ENCODE measurements around the gene EIF3D.
A peak's percentile ranks its signal among the peaks of the same experiment; 100 is the strongest.

EIF3D gene

DNA sequence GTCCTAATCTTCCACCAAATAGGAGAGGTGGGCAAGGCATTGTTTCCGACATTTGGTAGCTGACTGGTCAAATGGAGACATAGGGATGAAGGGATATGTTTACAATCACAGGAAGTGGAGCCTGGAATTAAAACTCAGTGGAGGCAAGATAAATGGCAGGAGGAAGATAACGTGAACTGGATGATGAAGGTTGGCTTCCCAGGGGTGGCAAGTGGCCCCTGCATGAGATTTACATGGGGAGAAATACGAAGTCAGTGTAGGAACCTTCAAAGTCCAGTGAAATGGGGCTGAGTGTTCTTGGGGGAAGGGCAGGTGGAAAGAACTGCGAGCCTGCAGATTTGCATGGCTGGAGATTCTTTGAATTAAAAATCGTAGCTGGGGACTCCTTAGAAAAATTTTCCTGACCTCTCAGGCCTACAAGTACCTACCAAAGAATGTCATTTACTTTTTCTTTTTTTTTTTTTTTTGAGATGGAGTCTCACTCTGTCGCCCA lies 21.4 kb downstream of the EIF3D start:
- no peak for DNase-seq (ENCODE audit: low read depth in 2 of 2)

DNA sequence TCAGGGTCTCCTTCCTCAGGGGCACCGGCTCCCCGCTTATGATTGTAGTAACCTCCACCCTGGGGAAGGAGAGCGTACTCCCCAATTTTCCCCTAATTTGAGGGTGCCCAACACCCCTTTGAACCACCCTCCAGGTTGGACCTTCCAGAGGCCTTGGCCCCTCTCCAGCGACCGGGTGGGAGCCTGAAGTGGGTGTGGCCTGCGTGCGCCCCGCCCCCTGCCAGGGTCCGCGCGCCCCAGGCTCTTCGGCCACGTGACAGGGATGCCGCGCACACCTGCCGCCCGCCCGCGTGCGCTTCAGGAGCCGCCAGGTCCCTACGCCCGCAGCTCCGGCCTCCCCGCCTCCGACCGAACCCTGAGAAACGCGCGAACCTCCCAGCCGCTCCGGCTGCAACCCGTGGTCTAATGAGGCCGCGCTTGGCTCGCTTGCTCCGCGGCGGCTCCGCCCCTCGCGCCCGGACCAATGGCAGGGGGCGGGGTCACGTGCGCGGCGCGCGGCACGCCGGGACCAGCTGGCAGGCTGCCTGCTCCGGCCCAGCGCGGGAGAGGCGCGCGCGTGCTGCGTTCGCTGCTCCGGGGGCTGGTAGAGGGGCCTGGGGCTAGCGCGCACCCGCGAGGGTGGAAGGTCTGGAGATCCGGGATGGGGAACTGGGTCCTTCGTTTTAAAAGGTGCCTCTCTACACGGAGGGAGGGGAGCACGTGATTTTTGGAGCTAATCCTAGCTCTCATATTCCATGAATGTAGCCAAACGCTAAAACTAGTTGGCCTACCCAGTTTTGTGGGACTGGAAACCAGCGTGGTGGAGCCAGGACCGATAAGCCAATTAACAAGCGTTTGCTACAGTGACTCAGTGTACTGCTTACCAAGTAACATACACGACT lies 22.1 kb downstream of the EIF3D start, which contains the start of gene FOXRED2:
Gene FOXRED2, minus strand, starts transcription at position 404 of the 881 bp plus-strand sequence. CDS start 618 bp downstream, outside the sequence.
- DNase-seq (ENCODE audit: low read depth in 2 of 2): peak; percentile 78 to 88

DNA sequence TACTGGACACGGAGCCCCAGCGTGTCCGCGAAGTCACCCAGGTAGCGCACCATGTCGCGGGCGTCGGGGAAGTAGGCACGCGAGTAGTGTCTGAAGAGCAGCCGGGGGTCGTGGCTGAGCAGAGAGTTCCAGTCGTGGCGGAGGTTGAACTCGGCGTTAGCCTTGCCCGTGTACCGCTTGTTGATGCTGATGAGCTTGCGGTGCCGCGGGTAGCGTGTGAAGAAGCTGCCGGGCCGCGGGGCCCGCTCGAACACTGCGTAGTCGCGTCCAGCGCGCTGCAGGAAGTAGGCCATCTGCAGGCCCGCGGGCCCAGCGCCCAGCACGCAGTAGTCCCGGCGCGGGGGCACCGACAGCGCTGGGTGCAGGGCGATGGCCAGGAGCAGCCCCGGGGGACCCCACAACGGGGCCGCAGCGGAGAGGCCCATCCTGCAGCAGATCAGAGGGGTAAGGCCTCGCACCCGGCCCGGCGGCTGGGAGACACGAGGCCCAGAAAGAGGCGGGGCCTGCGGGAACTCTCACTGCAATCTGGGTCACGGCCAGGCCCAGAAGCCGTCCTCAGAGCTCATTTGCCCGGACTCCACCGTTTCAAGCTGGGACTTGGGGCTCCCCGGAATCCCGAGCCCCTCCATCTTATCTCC lies 22.8 kb downstream of the EIF3D start:
- DNase-seq (ENCODE audit: low read depth in 2 of 2): no peak

DNA sequence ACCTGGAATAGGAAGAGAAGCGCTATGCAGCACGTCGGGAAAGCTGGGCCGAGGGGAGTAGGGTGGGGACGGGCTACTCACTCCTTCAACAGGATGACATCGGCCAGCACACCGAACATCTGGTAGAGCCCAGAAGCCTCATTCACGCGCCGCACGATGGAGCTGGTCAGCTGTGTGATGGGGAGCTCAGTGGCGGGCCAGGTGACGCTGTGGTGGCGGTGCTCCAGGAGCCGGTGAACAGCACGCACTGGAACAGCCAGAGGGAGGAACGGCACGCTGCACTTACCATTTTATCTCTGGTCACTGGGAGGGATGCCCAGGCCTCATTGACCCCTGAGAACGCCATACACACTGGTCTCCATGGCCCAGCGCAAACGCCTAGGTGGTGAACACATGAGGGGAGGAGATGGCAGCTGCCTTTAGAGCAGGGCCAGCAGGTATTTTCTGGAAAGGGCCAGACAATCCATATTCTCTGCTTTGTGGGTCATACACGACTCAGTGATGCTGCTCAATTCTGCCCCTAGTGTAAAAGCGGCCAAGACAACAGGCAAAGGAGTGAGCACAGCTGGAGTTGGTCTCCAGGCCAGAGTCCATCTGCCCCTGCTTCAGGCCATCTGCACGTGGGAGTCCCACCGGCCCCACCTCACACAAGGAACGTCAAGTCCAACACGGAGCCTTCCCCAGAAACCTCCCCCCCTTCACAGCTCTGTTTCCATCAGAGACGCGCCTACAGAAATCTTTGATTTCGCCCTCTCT lies 30.9 kb downstream of the EIF3D start:
- no peak for DNase-seq (ENCODE audit: low read depth in 2 of 2)

DNA sequence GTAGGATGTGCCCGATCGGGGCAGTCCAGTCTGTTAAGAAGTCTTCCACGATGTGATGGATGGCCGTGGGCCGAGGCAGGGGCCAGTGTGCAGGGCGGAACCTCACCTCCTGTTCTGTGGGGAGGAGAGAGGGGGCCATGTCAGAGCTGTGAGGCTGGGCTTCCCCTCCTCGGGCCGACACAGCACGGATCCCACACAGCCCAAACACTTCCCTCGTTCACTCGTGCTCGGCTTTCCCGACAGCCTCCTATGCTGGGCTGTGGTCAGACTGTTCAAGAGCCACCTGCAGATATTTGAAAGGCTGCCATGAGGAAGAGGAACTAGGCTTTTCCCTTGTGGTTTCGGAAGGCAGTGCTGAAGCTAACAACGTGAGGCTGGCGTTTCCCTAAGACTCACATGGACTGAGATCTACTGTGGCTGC lies 35.3 kb downstream of the EIF3D start:
- DNase-seq (ENCODE audit: low read depth in 2 of 2): no peak

DNA sequence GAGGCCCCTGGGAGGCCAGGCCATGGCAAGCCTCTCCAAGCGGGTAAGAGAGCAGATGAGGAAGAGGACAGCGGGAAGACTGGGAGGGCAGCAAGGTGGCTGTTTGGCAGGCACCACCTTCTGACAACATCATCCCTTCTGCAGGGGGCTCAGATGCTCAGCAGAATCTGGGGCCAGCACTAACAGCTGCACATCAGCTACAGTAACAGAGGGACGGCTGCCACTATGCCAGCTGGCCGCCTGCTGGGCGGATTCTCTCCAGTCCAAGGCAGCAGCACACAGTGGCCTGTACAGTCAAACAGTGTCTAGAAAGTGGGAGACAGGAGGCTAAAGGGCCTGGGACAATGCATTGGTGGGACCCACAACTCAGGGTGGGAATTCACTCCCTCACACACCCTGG lies 36.9 kb downstream of the EIF3D start:
- DNase-seq (ENCODE audit: low read depth in 2 of 2): no peak

DNA sequence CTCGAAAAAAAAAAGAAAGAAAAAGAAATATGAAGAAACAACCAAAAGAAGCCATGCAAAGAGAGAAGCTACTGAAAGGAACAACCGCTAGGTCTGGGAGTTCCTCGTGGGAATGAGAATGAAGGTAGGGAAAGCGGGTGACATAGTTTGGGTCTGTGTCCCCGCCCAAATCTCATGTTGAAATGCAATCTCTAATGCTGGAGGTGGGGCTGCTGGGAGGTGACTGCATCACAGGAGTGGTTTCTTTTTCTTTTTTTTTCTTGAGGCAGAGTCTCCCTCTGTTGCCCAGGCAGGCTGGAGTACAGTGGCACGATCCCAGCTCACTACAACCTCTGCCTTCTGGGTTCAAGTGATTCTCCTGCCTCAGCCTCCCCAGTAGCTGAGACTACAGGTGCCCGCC lies 37.8 kb downstream of the EIF3D start:
- DNase-seq (ENCODE audit: low read depth in 2 of 2): no peak

DNA sequence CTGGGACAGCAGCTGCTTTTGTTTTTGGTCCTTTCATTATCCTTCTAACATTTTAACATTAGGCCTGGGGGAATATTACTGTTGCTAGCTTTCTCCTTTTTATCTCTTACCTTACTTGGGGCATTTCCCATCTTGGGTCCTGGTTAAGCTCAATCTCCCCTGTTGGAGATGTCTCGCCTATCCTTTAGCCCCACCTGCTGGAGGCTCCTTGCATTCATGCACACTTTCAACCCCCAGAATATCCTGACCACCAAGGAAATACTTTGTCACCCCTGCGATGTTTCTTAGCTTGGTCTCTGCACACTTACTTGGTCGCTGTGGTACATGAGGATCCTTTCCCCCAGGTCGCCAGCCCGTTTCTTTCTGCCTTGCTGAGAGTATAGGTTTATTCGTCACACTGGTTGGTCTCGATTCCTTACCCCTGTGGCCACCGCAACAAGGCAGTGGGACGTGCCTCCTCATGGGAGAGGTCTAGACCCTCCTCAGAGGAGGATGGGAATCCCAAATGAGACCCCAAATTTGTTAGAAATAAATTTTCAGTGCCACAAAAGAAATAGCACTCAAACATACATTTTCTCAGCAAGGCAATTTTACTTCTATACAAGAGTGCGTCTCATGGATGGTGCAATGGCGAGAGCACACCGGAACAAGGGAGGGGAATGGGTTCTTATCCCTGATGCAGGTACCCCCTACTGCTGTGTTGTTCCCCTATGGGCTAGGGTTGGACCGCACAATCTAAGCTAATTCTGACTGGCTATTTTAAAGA lies 42.2 kb downstream of the EIF3D start:
- peak; percentile 50 to 63 for DNase-seq (ENCODE audit: low read depth in 2 of 2)

DNA sequence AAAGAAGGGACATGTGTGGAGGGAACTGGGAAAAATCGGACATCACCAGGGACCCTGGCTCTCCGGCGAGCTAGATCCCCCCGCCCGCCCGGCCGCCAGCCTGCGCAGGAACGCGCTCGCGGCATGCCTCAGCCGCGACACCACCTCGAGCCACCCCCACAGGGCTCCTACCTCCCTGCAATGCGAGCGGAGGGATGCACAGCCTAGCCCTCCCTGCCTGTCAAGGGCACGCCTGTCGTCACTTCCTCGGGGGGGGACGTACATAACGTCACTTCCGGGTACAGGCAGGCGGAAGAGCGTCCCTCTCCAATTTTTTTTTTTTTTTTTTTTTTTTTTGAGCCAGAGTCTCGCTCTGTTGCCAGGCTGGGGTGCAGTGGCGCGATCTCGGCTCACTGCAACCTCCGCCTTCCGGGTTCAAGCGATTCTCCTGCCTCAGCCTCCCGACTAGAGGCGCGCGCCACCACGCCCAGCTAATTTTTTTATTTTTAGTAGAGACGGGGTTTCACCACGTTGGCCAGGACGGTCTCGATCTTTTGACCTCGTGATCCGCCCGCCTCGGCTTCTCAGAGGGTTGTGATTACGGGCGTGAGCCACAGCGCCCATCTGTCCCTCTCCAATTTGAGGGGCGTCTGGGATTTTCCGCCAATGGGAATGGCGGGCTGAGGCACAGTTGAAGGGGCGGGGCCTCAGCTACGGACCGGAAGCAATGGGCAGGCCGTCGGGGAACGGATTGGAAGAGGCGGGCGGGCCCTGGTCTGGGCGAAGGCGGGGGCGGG lies 47.4 kb downstream of the EIF3D start, which contains the start of gene TXN2:
Gene TXN2, minus strand, starts transcription at position 248 of the 776 bp plus-strand sequence. CDS start 803 bp downstream, outside the sequence.
- DNase-seq (ENCODE audit: low read depth in 2 of 2): peak; percentile 88 to 93

DNA sequence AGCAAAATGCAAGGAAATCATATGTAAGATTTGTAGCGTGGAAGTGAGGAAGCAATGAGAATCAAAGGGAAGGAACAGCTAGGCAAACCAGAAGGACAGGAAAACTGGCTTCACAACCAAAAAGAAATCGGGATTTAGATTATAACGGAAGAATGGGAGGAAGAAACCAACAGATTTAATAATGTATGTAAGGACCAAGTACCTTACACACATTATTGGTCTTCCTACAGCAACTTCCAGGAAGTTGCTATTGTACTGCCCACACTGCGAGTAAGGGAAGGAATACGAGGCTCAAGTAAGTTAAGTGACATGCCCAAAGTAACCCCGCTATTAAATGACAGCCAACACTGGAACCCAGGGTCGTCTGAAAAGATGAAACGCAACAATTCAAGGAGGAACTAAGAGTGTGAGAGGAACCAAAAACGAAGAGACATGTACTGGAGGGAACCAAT lies 48.0 kb downstream of the EIF3D start:
- DNase-seq (ENCODE audit: low read depth in 2 of 2): no peak

DNA sequence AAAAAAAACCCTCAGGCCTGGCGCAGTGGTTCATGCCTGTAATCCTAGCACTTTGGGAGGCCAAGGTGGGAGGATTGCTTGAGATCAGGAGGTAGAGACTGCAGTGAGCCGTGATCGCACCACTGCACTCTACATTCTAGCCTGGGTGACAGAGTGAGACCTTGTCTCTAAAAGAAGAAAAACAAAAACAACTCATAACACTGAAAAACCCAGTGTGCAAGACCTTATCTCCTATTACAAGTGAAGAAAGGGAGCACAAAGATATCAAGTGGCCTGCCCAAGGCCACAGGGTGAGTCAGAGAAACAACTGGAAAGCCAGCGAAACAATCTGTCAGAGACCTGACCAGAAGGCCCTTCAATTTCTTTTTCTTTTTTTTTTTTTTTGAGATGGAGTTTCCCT lies 50.0 kb downstream of the EIF3D start:
- DNase-seq (ENCODE audit: low read depth in 2 of 2): no peak

DNA sequence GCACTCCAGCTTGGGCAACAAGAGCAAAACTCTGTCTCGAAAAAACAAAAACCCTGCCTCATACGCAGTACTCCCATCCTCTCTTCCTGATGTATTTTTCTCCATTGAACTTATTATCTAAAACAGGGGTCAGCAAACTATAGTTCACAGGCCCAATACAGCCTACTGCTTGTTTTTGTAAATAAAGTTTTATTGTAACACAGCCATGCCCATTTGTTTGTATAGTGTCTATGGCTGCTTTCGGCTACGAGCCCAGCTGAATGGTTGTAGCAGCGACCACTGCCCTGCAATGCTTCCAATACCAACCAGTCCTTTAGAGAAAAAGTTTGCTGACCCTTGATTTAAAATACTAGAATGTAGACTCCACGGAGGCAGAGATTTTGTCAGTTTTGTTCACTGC lies 53.6 kb downstream of the EIF3D start:
- no peak for DNase-seq (ENCODE audit: low read depth in 2 of 2)

DNA sequence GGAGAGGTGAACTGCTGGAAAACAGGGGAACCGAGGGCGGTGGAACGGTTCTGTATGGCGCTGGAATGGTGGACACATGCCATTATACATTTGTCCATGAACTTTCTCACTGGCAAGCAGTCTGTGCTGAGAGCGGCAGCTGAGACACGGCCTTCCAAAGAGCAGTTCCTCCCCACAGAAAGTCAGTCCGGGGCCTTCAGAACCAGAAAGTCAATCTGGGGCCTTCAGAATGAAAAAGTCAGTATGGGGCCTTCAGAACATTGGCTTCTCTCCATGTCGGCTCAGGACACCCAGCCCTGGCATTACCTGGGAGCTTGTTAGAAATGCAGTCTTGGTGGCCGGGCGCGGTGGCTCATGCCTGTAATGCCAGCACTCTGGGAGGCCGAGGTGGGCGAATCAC lies 56.3 kb downstream of the EIF3D start:
- DNase-seq (ENCODE audit: low read depth in 2 of 2): no peak

DNA sequence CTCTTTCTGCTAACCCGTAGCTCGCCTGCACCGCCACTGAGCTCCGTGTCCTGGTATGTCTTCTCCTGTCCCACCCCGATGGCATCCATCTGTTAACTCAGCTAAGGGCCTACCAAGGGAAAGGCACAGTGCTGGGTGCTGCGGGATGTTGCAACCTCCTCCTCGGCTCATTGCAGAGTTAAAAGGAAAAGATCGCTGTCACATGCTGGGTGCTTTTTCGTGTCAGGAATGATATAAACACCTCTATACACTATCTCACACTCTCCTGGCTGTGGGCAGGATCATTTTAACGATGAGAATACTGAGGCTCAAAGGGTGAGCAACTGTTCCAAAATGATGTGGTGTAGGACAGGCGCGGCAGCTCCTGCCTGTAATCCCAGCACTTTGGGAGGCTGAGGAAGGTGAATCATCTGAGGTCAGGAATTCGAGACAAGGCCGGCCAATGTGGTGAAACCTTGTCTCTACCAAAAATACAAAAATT lies 57.6 kb downstream of the EIF3D start:
- no peak for DNase-seq (ENCODE audit: low read depth in 2 of 2)

DNA sequence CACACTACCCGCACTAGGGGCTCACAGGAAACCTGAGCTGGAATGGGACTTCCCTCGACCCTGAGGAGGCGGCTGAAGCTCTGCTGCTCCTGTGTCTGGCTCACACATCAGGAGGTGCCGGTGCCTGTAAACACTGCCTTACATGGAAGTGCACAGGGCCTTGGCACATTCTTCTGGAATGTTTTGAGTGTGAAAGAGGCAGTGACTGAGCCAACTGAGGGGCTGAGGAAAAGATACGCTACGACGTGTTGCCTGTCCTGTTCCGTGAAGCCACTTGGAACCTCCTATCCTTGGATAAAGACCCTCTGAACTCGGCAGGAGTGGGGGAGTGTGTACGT lies 58.0 kb downstream of the EIF3D start:
- DNase-seq (ENCODE audit: low read depth in 2 of 2): no peak

DNA sequence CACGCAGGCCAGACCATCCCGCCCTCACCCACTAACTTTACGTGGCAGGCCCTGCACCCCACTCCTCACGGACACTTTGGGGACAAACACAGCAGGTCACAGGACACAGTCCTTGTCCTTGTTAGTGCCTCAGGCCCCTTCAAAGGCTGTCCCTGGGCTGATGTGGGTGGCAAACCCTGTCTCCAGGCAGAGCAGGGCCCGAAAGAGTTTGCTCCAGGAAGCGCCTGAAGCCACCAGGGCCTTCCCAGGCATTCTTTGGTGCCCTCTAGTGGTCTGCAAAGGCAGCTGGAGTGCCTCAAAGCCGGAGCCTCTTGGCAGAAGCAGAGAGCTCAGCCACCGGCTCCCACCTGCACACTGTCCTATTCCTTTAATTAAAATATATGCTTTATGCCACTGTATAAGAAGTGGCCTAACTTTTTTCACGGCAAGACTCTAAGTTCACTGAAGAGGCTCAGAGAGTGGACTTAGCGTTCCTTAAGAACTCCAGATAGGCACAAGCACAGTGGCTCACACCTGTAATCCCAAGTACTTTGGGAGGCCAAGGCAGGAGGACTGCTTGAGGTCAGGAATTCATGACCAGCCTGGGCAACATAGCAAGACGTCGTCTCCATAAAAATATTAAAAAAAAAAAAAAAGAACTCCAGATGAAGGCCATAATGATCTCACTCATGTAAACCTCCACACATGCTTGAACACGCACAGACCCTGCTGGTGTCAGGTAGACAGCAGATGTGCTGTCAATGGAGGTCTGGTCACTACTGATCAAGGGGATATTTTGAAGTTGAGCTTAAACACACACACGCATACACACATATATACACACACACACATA lies 58.6 kb downstream of the EIF3D start:
- peak; percentile 59 to 78 for DNase-seq (ENCODE audit: low read depth in 2 of 2)

DNA sequence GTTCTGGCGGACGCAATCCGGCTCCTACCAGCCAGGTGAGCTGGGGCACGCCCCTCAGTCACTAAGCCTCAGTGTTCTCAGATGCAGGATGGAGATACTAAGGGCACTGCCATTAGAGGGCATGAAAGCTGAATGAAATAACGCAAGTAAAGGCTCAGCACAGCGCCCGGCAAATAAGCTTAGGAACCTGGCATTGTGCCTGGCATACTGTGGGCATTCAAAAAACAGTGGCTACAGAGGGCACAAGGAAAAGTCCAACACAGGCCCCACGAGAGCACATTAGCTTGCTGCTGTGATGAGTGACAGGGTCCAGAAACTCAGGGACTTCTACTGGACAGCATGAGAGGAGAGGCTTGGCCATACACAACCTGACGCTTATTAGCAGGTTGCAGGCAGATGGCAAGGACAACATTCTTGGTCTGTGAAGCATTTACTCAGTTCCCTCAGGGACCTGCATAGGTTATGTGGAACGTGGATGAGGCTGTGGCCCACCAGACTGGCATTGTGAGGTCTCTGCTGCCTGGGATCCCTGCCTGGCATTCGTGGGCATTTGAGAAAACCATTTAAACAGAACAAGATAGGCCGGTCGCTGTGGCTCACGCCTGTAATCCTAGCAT lies 59.8 kb downstream of the EIF3D start:
- no peak for DNase-seq (ENCODE audit: low read depth in 2 of 2)

DNA sequence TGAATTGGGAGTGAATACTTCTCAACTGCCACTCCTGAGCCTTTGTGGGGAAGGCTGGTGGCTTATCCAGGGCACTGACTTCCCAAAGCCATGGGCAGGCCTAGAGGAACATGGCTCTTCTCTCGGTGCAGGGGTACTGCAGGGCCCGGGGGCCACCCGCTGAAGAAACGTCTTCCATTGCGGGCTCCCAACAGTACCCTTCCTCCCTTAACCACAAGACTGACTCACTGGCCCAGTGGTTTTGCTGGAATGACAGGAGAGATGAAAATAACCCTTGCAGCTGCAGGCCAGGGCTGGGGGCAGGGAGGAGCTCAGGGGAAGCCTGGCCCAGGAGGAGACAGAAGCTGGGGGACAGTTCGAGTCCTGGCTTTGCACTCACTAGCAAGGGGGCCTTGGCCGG lies 61.0 kb downstream of the EIF3D start:
- DNase-seq (ENCODE audit: low read depth in 2 of 2): no peak
